ENCODE data around the gene GPRIN3. TPM values are rescaled to one million over a fixed set of nuclear protein-coding genes. Genes with fewer than 3 reads are reported as not detected.

The GPRIN3 gene
- total and polyA plus RNA-seq, 2 donors (not counting 3 experiments of a cell fraction or from before 2014, with no cell fraction given), result 0.17 to 2.2 TPM

GRCh38 chr4:89216866-89217265, 90.7 kb downstream of the GPRIN3 start:
- Histone ChIP-seq H4K20me1 (replicated peaks; ENCODE audit: control insufficient read depth, extremely low read depth, insufficient read depth, low read length) (no peaks in the 10 kb centered on the region), H3K4me3 (replicated peaks in 1 of 3; ENCODE audit: insufficient read depth in 1 of 3, low read depth in 1 of 3, low read length in 3 of 3) (no peak overlapping the region), H2AFZ (ENCODE audit: low read depth, low read length) (no peak overlapping the region), H3K4me2 (ENCODE audit: insufficient read depth, low read length) (no peak overlapping the region), H3K27me3 (ENCODE audit: control insufficient read depth in 2 of 2, insufficient read depth in 2 of 2, low read length in 2 of 2) (peaks cover 13 to 14% of the 10 kb centered on the region in 2 experiments), H3K4me1 (ENCODE audit: control insufficient read depth, extremely low read depth, insufficient read depth, low read length) (no peaks in the 10 kb centered on the region), H3K9ac (replicated peaks; ENCODE audit: extremely low read depth, insufficient read depth, low read length) (no peak overlapping the region), H3K36me3 (ENCODE audit: control insufficient read depth in 2 of 2, extremely low read depth in 1 of 2, insufficient read depth in 2 of 2, low read length in 2 of 2) (no peaks in the 10 kb centered on the region), H3K79me2 (ENCODE audit: control insufficient read depth, insufficient read depth, low read length) (no peaks in the 10 kb centered on the region), H3K9me1 (replicated peaks; ENCODE audit: control insufficient read depth, extremely low read depth, insufficient read depth, low read length) (no peaks in the 10 kb centered on the region), H3K27ac (ENCODE audit: insufficient read depth, low read depth, low read length) (no peak overlapping the region), H3K9me3 (replicated peaks; ENCODE audit: control insufficient read depth, insufficient read depth, low read length) (no peaks in the 10 kb centered on the region)
- POLR2A ChIA-PET, result no interaction called here
- DNase-seq (ENCODE audit: low read depth, low spot score) (no peak), FAIRE-seq (no peak)
- CTCF ChIA-PET, result interaction anchor here (2.6 kb wide), 1 partner anchor 9 kb away, joined by 17 read pairs; no protein-coding TSS in a partner anchor
- no TSS peak for BruUV-seq (replicated peaks)
- no peak for TF ChIP-seq MYC (IDR thresholded peaks at IDR 0.05; ENCODE audit: low read depth, low read length)
- no peak for TF ChIP-seq POLR2A (IDR thresholded peaks at IDR 0.05; ENCODE audit: low read depth, low read length)
- TF ChIP-seq FOS (IDR thresholded peaks at IDR 0.05; ENCODE audit: borderline replicate concordance, insufficient read depth, low read length), result no peak
- no peak for TF ChIP-seq CTCF (IDR thresholded peaks at IDR 0.05; ENCODE audit: extremely low read depth in 1 of 2, insufficient read depth in 1 of 2, low read depth in 1 of 2, low read length in 2 of 2)
- no peak for TF ChIP-seq GATA2 (IDR thresholded peaks at IDR 0.05; ENCODE audit: insufficient read depth, insufficient read length, low read depth, low read length)
- intact Hi-C loops (cut with micrococcal nuclease) (no loop called here), dilution Hi-C loops (cut with MboI; ENCODE audit: extremely low pct_ligation_motif_present, low sequenced_read_pairs) (no loop called here)

- FAIRE-seq (no peak), DNase-seq (ENCODE audit: low read depth, low spot score) (no peak)
- H3K27me3 ChIP-seq (ENCODE audit: control insufficient read depth in 2 of 2, insufficient read depth in 2 of 2, low read length in 2 of 2), result peaks cover 13 to 14% of the 10 kb centered on the region in 2 experiments
- H3K4me2 ChIP-seq (ENCODE audit: insufficient read depth, low read length), result no peak overlapping the region
- no peak overlapping the region for H2AFZ ChIP-seq (ENCODE audit: low read depth, low read length)
- dilution Hi-C loops (cut with MboI; ENCODE audit: extremely low pct_ligation_motif_present, low sequenced_read_pairs), result no loop called here
- no peak overlapping the region for H3K4me3 ChIP-seq (replicated peaks in 1 of 3; ENCODE audit: insufficient read depth in 1 of 3, low read depth in 1 of 3, low read length in 3 of 3)
- TF ChIP-seq JUN (IDR thresholded peaks at IDR 0.05; ENCODE audit: borderline replicate concordance, insufficient read depth, insufficient read length, low read depth), result no peak
- no peak for TF ChIP-seq MYC (IDR thresholded peaks at IDR 0.05; ENCODE audit: low read depth, low read length)
- no peak for TF ChIP-seq FOS (IDR thresholded peaks at IDR 0.05; ENCODE audit: borderline replicate concordance, insufficient read depth, low read length)
- intact Hi-C loops (cut with micrococcal nuclease), result no loop called here
- no peaks in the 10 kb centered on the region for H3K9me3 ChIP-seq (replicated peaks; ENCODE audit: control insufficient read depth, insufficient read depth, low read length)
- no peaks in the 10 kb centered on the region for H4K20me1 ChIP-seq (replicated peaks; ENCODE audit: control insufficient read depth, extremely low read depth, insufficient read depth, low read length)
- no peak overlapping the region for H3K9ac ChIP-seq (replicated peaks; ENCODE audit: extremely low read depth, insufficient read depth, low read length)
- no peak overlapping the region for H3K27ac ChIP-seq (ENCODE audit: insufficient read depth, low read depth, low read length)
- no peaks in the 10 kb centered on the region for H3K36me3 ChIP-seq (ENCODE audit: control insufficient read depth in 2 of 2, extremely low read depth in 1 of 2, insufficient read depth in 2 of 2, low read length in 2 of 2)
- H3K4me1 ChIP-seq (ENCODE audit: control insufficient read depth, extremely low read depth, insufficient read depth, low read length), result no peaks in the 10 kb centered on the region
- no peaks in the 10 kb centered on the region for H3K79me2 ChIP-seq (ENCODE audit: control insufficient read depth, insufficient read depth, low read length)
- H3K9me1 ChIP-seq (replicated peaks; ENCODE audit: control insufficient read depth, extremely low read depth, insufficient read depth, low read length), result no peaks in the 10 kb centered on the region
- CTCF ChIA-PET, result interaction anchor here (1.1 kb wide), 1 partner anchor 10 kb away, joined by 4 read pairs; no protein-coding TSS in a partner anchor
- BruUV-seq (replicated peaks), result no TSS peak
- POLR2A ChIA-PET, result no interaction called here
Measured at GRCh38 chr4:89216422-89216821, 91.2 kb downstream of the GPRIN3 start.
